GM12873 (cell line): ENCODE results near the gene CNKSR1.

Experiments used
- TF ChIP-seq, protein P1 (sequence below): IDR thresholded peaks from 2 replicates; pipeline ENCODE4 v1.5.1; 2012; ENCODE audit warnings: low read depth, mild to moderate bottlenecking, moderate library complexity, low read length, control low read depth; ENCODE audit not compliant: insufficient read depth; ENCODE audit errors: missing control alignments

Gene CNKSR1

DNA sequence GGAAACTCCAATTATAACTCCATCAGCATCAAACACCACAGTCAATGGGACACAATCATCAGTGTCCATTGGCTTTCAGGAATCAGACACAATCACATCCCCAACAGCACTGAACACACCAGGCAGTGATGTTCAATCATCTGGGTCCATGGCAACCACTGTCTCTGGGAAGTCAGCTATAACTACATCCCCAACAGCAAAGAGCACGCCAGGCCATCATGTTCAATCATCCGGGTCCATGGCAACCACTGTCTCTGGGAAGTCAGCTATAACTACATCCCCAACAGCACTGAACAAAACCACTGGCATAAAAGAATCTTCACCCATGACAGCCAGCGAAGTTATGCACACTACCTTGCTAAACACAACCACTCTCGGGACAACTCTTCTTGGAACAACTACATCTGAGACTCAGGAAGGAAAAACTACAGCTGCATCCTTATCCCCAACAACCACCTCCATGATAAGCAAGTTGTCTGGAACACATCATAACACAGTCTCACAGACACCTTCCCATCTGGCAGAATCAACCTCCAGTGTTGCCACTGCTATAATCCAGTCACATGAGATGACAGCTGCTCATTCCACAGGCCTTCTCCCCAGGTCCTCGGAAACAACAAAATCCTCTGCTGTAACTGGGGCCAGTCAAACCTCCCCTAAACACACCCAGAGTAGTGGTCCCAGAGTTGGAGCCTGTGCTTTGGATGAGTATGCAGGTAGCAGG lies 33.0 kb downstream of the CNKSR1 start:
- TF ChIP-seq, protein P1, sequence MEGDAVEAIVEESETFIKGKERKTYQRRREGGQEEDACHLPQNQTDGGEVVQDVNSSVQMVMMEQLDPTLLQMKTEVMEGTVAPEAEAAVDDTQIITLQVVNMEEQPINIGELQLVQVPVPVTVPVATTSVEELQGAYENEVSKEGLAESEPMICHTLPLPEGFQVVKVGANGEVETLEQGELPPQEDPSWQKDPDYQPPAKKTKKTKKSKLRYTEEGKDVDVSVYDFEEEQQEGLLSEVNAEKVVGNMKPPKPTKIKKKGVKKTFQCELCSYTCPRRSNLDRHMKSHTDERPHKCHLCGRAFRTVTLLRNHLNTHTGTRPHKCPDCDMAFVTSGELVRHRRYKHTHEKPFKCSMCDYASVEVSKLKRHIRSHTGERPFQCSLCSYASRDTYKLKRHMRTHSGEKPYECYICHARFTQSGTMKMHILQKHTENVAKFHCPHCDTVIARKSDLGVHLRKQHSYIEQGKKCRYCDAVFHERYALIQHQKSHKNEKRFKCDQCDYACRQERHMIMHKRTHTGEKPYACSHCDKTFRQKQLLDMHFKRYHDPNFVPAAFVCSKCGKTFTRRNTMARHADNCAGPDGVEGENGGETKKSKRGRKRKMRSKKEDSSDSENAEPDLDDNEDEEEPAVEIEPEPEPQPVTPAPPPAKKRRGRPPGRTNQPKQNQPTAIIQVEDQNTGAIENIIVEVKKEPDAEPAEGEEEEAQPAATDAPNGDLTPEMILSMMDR = no peak

DNA sequence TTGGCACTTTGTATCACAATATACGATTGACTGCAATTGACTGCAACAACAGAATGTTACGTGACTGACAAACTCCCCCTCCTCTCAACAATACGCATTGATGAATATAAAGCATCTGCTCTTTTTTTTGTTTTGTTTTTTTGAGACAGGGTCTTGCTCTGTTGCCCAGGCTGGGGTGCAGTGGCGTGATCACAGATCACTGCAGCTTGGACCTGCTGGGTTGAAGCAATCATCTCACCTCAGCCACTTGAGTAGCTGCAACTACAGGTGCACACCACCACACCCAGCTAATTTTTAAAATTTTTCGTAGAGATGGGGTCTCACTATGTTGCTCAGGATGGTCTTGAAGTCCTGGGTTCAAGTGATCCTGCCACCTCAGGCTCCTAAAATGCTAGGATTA lies 35.4 kb downstream of the CNKSR1 start:
- TF ChIP-seq, protein P1 = no peak

DNA sequence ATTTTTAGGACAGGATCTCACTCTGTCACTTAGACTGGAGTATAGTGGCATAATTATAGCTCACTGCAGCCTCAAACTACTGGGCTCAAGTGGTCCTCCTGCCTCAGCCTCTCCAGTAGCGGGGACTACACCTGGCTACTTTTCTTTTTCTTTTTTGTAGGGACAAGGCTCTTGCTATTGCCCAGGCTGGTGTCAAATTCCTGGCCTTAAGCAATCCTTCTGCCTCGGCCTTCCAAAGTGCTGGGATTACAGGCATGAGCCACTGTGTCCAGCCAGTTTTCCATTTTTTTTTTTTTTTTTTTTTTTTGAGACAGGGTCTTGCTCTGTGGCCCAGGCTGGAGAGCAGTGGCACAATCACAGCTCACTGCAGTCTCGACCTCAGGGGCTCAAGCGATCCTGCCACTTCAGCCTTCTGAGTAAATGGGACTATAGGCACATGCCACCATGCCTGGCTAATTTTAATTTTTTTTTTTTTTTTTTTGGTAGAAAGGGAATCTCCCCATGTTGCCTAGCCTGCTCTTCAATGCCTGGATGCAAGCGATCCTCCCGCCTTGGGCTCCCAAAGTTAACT lies 36.1 kb downstream of the CNKSR1 start:
- TF ChIP-seq, protein P1 = no peak

DNA sequence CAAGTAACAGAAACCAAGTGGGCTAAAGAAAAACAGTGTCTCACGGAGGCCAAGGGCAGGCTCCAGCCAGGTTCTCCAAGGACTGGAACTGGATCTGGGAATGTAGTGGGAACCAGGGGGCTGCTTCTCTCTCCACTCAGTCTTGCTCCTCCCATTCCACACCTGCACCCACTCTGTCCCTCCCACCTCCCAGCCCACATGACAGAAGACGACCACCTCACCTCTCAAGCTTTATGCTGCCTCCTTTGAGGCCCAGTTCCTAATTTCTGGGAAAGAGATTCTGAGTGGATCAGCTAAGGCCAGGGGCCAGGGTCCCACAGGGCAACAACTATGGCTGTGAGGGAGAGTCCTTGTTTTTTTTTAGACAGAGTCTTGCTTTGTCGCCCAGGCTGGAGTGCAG lies 38.0 kb downstream of the CNKSR1 start:
- TF ChIP-seq, protein P1 = no peak

DNA sequence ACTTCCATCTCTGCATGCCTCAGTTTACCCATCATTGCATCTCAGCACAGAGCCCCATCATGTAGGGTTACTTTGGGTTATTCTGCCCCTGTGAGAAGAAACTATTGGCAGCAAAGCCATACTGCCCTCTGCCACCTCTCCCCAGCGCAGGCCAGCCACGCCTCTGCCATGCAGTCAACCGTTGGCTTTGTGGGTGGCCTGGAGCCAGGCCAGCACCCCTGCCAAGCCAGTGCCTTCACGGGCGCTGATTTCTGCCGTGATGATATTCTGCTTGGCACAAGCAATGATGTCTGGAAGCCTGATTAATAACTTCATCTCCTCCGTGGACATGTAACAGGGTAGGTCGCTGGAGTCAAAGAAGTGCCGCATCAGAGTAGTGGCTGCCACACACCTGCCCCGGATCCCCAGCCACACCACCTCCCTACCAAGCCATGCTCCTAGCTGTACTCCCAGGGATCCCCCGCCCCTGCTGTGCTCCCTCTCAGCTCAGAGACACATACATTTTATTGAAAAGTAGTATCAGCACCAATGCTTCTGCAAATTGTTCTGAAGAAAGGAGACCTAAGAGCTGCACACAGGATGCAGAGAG lies 41.7 kb downstream of the CNKSR1 start:
- TF ChIP-seq, protein P1 = no peak

DNA sequence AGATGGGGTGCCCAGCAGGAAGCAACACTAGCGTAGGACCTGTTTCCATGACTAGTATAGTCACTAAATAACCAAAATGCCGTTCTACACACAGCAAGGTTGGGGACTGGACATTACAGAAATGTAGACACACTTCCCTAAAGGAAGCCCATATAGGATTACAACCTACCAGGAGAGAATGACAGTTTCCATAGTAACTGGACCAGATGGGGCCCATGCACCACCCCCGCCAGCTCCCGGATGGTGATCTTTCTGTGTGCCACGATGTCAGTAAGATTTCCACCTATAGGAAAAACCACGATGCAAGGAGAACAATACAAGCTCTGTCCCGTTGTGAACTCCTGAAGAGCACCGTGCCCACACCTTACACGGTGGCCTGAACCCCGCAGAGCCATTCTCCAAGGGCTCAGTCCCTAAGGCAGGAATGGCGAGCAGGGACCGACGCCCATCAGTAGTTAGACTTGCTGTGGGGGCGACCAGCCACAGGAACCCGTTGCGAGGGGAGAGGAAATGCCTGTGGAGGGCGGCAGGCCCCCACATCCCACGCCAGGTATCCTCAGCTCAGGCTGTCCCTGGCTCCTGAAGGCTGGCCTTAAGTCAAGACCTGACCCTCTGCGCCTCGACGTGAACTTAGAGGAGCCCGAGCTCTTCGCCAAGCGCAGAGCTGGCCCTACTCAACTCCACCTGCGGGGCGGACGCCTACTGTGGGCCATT lies 43.1 kb downstream of the CNKSR1 start:
- TF ChIP-seq, protein P1 = no peak

DNA sequence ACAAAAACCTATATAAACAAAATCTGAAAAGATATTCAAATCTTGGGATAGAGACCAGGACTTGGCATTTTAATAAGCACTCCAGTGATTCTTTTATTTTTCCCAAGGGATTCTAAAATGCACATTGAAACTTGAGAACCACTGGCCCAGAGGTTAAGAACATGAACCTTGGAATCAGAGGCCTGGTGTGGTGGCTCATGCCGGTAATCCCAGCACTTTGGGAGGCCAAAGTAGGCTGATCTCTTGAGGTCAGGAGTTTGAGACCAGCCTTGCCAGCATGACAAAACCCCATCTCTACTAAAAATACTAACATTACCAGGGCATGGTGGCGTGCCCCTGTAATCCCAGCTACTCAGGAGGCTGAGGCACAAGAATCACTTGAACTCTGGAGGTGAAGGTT lies 43.8 kb downstream of the CNKSR1 start:
- TF ChIP-seq, protein P1 = no peak
